Kidney capillary endothelial cell (primary cell): ENCODE measurements around the gene THADA.

Source experiments
- DNase-seq: peaks from one replicate; pipeline ENCODE4 v3.0.0-alpha.2; 2018; ENCODE audit warnings: low spot score

Gene THADA

DNA sequence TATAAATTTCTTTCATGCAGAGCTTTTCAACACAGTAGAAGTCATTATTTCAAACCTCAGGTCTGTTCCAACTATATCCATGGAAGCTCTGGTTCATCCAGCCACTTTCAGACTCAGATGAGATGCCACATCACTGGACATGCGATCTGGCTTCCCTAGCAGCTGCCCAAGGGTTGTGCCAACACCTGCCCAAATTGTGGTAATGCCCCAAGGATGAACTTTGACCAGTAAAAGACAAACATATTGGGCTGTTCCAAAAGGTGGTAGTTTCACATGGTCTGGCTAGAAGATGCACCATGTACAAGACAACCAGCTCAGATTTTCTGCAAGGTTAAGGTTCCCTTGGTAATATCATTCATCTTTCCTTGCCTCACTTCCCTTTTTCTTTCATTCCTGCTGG is 101.9 kb downstream of the THADA start:
- no peak for DNase-seq

- DNase-seq, result no peak
Measured at GRCh38 chr2:43491065-43491639, 104.7 kb downstream of the THADA start.

- DNase-seq, result no peak
Measured at GRCh38 chr2:43490252-43490786, 105.5 kb downstream of the THADA start.

- no peak for DNase-seq
Measured at GRCh38 chr2:43488737-43489136, 107.1 kb downstream of the THADA start.

GRCh38 chr2:43486603-43487002 is 109.2 kb downstream of the THADA start:
- DNase-seq, result no peak

DNA sequence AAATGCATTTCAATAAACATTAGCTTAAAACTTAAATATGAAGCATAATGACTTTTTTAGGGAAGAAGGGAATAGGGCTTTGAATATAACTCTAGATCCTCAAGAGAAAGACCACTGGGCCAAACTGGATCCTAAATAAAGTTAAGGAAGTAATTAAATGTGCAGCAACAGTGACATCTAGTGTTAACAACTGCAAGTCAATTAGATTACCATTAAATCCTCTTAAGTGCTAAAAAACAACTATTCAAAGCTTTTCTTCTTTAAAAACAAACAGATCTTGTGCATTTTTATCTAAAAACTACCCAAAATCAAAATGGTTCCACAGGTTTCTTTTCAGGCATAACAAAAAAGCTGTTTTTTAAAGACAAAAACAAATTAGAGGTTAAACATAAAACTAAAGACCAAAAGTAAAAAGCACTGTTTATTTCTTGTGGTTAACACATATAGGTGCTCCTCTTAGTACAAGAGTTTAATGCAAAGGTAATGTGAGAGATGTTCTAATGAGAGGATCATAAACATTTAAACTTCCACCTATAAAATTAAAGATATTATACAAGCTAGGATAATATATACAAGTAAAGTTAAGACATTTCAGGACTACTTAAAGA is 111.4 kb downstream of the THADA start:
- peak; percentile 72 for DNase-seq

DNA sequence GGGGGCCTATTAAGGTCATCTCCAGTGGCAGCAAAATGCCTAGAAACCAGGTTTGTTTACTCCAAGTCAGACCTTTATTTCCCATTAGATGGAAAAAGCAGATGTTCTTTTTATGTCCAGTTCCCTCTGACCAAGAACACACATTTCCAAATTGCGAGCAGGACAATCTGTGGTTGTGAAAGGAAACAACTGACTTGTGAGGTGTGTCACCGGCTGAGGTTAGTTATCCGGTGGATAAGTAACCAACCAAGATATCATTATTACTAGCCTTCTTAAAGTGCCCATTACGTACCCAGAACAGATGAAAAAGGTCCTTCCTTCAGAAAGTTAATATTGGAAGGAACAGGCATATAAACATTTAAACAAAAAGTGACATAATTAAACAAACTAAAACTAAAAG is 112.9 kb downstream of the THADA start:
- DNase-seq, result no peak

GRCh38 chr2:43481927-43482542 is 113.8 kb downstream of the THADA start:
- no peak for DNase-seq

DNA sequence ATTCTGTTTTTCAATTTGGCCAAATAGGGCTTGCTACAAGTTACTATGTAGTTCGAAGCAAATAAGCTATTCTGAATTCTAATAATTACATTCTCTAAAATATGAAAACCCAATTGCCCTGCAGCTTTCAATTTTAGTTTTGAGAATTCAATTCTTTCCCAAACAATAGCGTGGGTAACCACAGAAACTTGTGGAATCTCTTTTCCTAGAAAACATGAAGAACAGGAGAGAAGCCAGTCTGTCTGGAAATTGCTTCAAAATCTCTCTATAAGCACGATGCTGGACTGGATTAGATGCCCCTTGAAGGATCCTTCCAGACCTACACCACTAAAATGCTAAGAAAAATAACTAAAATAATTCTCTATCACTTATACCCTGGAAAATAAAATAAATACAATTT is 115.0 kb downstream of the THADA start:
- no peak for DNase-seq

- no peak for DNase-seq
Measured at GRCh38 chr2:43478412-43479086, 117.3 kb downstream of the THADA start.

DNA sequence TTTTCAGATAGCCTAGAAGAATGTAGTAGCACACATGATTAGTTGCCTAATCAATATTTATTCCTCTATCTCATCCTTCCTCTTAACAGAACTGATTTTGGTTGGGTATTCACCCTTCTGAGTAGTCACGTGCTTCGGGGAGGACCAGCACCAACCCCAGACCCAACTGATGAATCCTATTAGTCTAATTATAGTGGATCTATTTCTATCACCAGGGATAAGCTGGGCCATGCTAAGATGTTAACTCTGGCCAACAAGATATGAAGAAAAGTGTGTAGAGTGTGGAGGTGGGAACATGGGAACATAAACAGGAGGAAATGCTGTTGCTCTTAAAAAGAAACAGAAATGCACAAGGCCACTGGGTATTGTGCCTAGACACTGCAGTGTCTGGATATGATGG is 119.9 kb downstream of the THADA start:
- no peak for DNase-seq

DNA sequence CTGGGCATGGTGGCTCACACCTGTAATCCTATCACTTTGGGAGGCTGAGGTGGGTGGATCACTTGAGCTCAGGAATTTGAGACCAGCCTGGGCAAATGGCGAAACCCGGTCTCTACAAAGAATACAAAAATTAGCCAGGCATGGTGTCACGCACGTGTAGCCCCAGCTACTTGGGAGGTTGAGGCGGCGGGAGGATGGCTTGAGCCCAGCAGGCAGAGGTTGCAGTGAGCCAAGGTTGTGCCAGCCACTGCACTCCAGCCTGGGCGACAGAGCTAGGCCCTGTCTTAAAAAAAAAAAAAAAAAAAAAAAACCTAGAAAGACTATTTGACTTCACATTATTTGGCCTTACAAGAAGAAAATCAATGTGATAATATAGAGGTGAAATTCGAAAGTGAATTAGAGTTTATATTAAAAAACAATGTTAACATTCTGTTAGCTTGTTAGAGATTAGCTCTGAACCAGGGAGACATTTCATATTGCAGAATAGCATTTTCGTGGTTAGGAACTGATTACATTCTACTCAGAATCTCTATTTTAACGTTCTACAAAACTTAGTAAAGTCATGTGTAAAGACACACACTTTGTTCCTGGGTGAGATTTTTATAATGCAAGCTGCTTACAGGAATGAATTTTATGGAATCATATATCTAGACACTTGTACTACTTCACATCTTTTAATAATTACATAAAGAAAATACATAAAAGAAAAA is 120.5 kb downstream of the THADA start:
- no peak for DNase-seq

GRCh38 chr2:43474273-43474672 is 121.6 kb downstream of the THADA start:
- DNase-seq, result no peak

- DNase-seq, result no peak
Measured at GRCh38 chr2:43473767-43474166, 122.1 kb downstream of the THADA start.

GRCh38 chr2:43472527-43473194 is 123.2 kb downstream of the THADA start:
- no peak for DNase-seq

DNA sequence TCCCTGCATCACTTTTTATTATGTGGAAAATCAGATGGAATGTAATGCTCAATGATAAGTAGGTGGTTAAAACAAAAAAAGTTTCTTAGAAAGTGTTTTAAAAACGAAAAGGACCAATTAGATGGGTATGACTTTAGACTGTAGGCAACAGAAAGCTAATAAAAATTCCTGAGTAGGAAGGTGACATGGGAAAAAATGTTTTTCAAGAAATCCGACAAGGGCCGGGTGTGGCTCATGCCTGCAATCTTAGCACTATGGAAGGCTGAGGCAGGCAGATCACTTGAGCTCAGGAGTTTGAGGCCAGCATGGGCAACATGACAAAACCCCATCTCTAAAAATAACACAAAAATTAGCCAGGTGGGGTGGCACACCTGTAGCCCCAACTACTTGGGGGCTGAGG is 126.1 kb downstream of the THADA start:
- no peak for DNase-seq

- no peak for DNase-seq
Measured at GRCh38 chr2:43469094-43469493, 126.7 kb downstream of the THADA start.

DNA sequence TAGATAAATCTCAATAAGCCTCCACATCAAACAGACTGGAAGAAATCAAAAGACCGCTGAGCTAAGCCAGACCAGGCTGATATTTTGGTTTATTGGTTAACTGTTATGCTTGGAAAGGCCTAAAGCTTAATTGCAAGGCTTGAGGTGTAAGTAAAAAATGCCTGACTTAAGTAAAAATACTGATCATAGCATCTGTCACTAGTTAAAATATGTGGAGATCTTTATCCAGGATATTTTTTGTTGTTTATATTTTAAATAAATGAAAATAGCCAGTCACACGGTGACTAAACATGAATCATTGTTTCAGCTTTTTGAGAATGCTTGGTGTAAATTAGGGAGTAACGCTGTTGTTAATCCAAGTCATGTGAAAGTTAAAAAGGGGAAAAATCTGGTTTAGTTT is 127.9 kb downstream of the THADA start:
- DNase-seq, result peak; percentile 46

GRCh38 chr2:43465234-43465633 is 130.6 kb downstream of the THADA start:
- no peak for DNase-seq

- DNase-seq, result no peak
Measured at GRCh38 chr2:43464590-43464989, 131.2 kb downstream of the THADA start.

DNA sequence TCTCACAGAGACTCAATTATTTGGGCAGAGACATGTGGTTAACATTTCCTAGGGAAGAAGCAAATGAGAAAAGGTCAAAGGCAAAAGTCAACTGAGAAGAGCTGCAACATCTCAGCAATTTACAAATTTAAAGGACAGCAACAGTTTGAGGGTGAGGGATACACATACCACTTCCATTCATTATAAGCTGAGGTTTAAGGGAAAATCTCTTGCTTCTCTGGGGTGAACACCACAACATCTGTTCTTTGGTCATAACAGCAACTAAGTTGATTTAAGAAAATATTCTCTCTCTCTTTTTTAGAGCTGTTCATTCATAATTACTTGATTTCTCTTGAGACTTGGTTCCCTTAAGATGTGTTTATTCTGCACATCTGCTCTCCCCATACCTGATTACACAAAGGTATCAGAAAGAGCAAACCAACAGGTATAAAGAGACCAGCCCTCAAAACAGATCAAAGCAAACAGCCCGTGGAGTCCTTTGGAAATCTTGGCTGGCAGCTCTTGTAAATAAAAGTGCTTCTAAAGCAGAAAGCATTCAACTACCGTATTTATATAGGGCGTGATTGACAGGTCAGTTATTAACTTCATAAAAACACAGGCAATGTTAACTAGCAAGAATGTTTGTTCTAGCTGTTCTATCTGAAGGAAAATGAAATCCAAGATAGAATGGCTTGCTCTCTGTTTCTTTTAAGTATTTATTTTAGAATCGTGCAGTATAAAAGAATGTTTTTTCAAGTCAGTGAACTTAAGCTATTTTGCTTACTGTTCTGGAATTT is 132.8 kb downstream of the THADA start:
- DNase-seq, result no peak
